HCT116 (cell line): ENCODE measurements around the gene DENND2A. TPM values are rescaled to one million over a fixed set of nuclear protein-coding genes. Genes with fewer than 3 reads are reported as not detected.

Experiments
- ATAC-seq: fragments of 200-7000 bp; cut with Tn5 transposase; 2 replicates; pipeline ENCODE4 v1.9.1; 2020; ENCODE audit warnings: mild to moderate bottlenecking, moderate library complexity
- BruUV-seq: library from RNA; stranded (reverse); fragments of 400-500 nt; replicated peaks from 2 replicates; lab custom pipeline; 2021; lab: Mats Ljungman, UMichigan
- CTCF ChIA-PET: fragments of 300-600 bp; sonication (Branson Sonifier 250); formaldehyde crosslinking; loops from one replicate; lab custom pipeline; 2021; ENCODE audit warnings: antibody characterized with exemption; lab: Charles Lee
- POLR2A ChIA-PET: fragments of 300-600, 350-600 bp; sonication (Branson Sonifier 250); formaldehyde crosslinking; loops from one replicate; lab custom pipeline; 2021; ENCODE audit warnings: antibody characterized with exemption; lab: Charles Lee
- RAD21 ChIA-PET, 2 experiments: fragments of 300-600 bp; sonication (Branson Sonifier 250); formaldehyde crosslinking; loops; one replicate each; lab custom pipeline; 2023; ENCODE audit warnings: low total read pairs in 2 of 2; ENCODE audit not compliant: uncharacterized antibody in 2 of 2, unreplicated experiment in 2 of 2, low non-redundant PET in 1 of 2; lab: Charles Lee
- DNase-seq: peaks from one replicate; pipeline ENCODE4 v3.0.0-alpha.2; 2010; ENCODE audit warnings: low read depth, low spot score
- H2AFZ ChIP-seq: fragments of 200-600 bp; shearing (Covaris generic), sonication (generic); 2 replicates; pipeline ENCODE4 v1.6.1; 2017; ENCODE audit warnings: low read depth, mixed run types, mixed read lengths, antibody characterized with exemption, low read length; ENCODE audit not compliant: poor library complexity, severe bottlenecking
- H3K27ac ChIP-seq: 2 replicates; pipeline ENCODE4 v1.5.1; 2012; ENCODE audit warnings: low read depth, low read length
- H3K27me3 ChIP-seq: fragments of 200-600 bp; sonication (generic); 2 replicates; pipeline ENCODE4 v1.6.1; 2016; ENCODE audit warnings: mixed run types, low read length, mixed read lengths; ENCODE audit not compliant: insufficient read depth
- H3K36me3 ChIP-seq, 2 experiments: fragments of 200-500 bp in 1 of 2; fragments of 200-600 bp in 1 of 2; sonication (Bioruptor generic) in 1 of 2; sonication (generic) in 1 of 2; 2 replicates each; pipeline versions ENCODE4 v1.5.1 to v1.6.1; 2014 to 2016; ENCODE audit warnings: low read length in 2 of 2, inconsistent platforms in 1 of 2, mixed read lengths in 1 of 2, mixed run types in 1 of 2; ENCODE audit not compliant: insufficient read depth in 2 of 2, control insufficient read depth in 1 of 2
- H3K4me1 ChIP-seq, 2 experiments: fragments of 200-600 bp in 1 of 2; sonication (generic) in 1 of 2; 2 replicates each; pipeline versions ENCODE4 v1.5.1 to v1.6.1; 2012 to 2017; ENCODE audit warnings: low read length in 2 of 2, inconsistent platforms in 1 of 2, mild to moderate bottlenecking in 1 of 2, mixed read lengths in 1 of 2, mixed run types in 1 of 2, moderate library complexity in 1 of 2; ENCODE audit not compliant: insufficient read depth in 2 of 2, control insufficient read depth in 1 of 2
- H3K4me2 ChIP-seq: fragments of 200-600 bp; sonication (generic); 2 replicates; pipeline ENCODE4 v1.6.1; 2017; ENCODE audit warnings: mixed run types, low read length, mixed read lengths
- H3K4me3 ChIP-seq, 2 experiments: fragments of 200-600 bp in 1 of 2; sonication (generic) in 1 of 2; replicated peaks in 1 of 2; 2 replicates each; pipeline ENCODE4 v1.5.1; 2011 to 2016; ENCODE audit warnings: low read length in 2 of 2, control low read depth in 1 of 2, low read depth in 1 of 2, mild to moderate bottlenecking in 1 of 2, mixed read lengths in 1 of 2, mixed run types in 1 of 2
- H3K79me2 ChIP-seq: fragments of 200-600 bp; sonication (generic); 2 replicates; pipeline ENCODE4 v1.6.1; 2017; ENCODE audit warnings: mild to moderate bottlenecking, mixed run types, low read length, moderate library complexity, mixed read lengths; ENCODE audit not compliant: insufficient read depth
- H3K9ac ChIP-seq: fragments of 200-600 bp; sonication (generic); 2 replicates; pipeline ENCODE4 v1.6.1; 2016; ENCODE audit warnings: low read length, mixed read lengths
- H3K9me2 ChIP-seq: fragments of 200-600 bp; sonication (generic), shearing (Covaris generic); 2 replicates; pipeline ENCODE4 v1.6.1; 2017; ENCODE audit warnings: mixed run types, mild to moderate bottlenecking, moderate library complexity; ENCODE audit not compliant: insufficient read depth
- H3K9me3 ChIP-seq, 2 experiments: fragments of 200-500 bp in 1 of 2; fragments of 200-600 bp in 1 of 2; sonication (Bioruptor generic) in 1 of 2; sonication (generic) in 1 of 2; 2 replicates each; pipeline ENCODE4 v1.6.1; 2014 to 2017; ENCODE audit warnings: low read length in 2 of 2, mixed read lengths in 2 of 2, inconsistent platforms in 1 of 2, low read depth in 1 of 2, mild to moderate bottlenecking in 1 of 2, mixed run types in 1 of 2, moderate library complexity in 1 of 2; ENCODE audit not compliant: control insufficient read depth in 1 of 2, insufficient read depth in 1 of 2
- H4K20me1 ChIP-seq: fragments of 200-600 bp; sonication (generic), shearing (Covaris generic); 2 replicates; pipeline ENCODE4 v1.6.1; 2017; ENCODE audit warnings: mixed run types, mild to moderate bottlenecking, moderate library complexity; ENCODE audit not compliant: insufficient read depth
- ATF3 ChIP-seq: IDR thresholded peaks from 2 replicates; pipeline ENCODE4 v1.6.1; 2012
- CTCF ChIP-seq, 3 experiments: fragments of 200-600 bp in 1 of 3; sonication (generic) in 1 of 3; IDR thresholded peaks in 2 of 3; conservative IDR thresholded peaks in 1 of 3; 2 replicates each; pipeline ENCODE4 v1.5.1; 2012 to 2017; ENCODE audit warnings: low read depth in 2 of 3, low read length in 2 of 3, antibody characterized with exemption in 1 of 3, borderline replicate concordance in 1 of 3, control low read depth in 1 of 3, mild to moderate bottlenecking in 1 of 3, mixed read lengths in 1 of 3, mixed run types in 1 of 3, moderate library complexity in 1 of 3; ENCODE audit not compliant: insufficient read depth in 1 of 3
- EGR1 ChIP-seq: IDR thresholded peaks from 2 replicates; pipeline ENCODE4 v1.6.1; 2012; ENCODE audit warnings: low read depth
- ELF1 ChIP-seq: IDR thresholded peaks from 2 replicates; pipeline ENCODE4 v1.6.1; 2012; ENCODE audit warnings: low read depth, borderline replicate concordance
- EZH2phosphoT487 ChIP-seq: fragments of 200-600 bp; IDR thresholded peaks from 2 replicates; pipeline ENCODE4 v1.6.1; 2018; ENCODE audit warnings: antibody characterized with exemption, borderline replicate concordance
- RAD21 ChIP-seq: IDR thresholded peaks from 2 replicates; pipeline ENCODE4 v1.6.1; 2012; ENCODE audit warnings: low read depth, mild to moderate bottlenecking
- SIN3A ChIP-seq: IDR thresholded peaks from 2 replicates; pipeline ENCODE4 v1.6.1; 2012; ENCODE audit warnings: low read depth
- SP1 ChIP-seq: IDR thresholded peaks from 2 replicates; pipeline ENCODE4 v1.6.1; 2012; ENCODE audit warnings: low read depth
- YY1 ChIP-seq: IDR thresholded peaks from 2 replicates; pipeline ENCODE4 v1.6.1; 2011; ENCODE audit warnings: low read length, low read depth, moderate library complexity, mild to moderate bottlenecking; ENCODE audit not compliant: insufficient replicate concordance; ENCODE audit errors: extremely low read depth
- intact Hi-C: fragments of 100-400 bp; cut with micrococcal nuclease; formaldehyde crosslinking; loops from 2 replicates; pipeline ENCODE4 v1.10.0; 2022
- total RNA-seq: library from RNA; stranded (reverse); gene quantifications from one replicate; pipeline ENCODE4 v1.2.1, GENCODE V29; 2021; ENCODE audit not compliant: unreplicated experiment

The DENND2A gene
- total RNA-seq, 1 experiment from 2014 or later, result 0.12 TPM

GRCh38 chr7:140478246-140479061 is 162.2 kb downstream of the DENND2A start (continued):
- TF ChIP-seq YY1, result no peak

GRCh38 chr7:140476698-140477261 is 163.8 kb downstream of the DENND2A start:
- Histone ChIP-seq H3K4me3 (no peak overlapping the region), H3K4me1 (peaks cover 8 to 15% of the 10 kb centered on the region in 2 experiments; a peak in 2 of 4 replicates), H3K27ac (no peak overlapping the region), H3K36me3 (no peaks in the 10 kb centered on the region; a peak in 1 of 4 replicates), H4K20me1 (no peaks in the 10 kb centered on the region), H2AFZ (no peak overlapping the region), H3K9me3 (no peaks in the 10 kb centered on the region), H3K27me3 (no peaks in the 10 kb centered on the region), H3K9ac (no peak overlapping the region), H3K79me2 (peaks cover 70% of the 10 kb centered on the region), H3K4me2 (peak overlapping the region; percentile 75; the same call in 1 of the 2 replicates), H3K9me2 (no peaks in the 10 kb centered on the region)
- POLR2A ChIA-PET, result no interaction called here
- CTCF ChIA-PET, result interaction anchor here (0.9 to 1.2 kb wide), 4 partner anchors 16 to 177 kb away, joined by 3 to 5 read pairs (median 4); no protein-coding TSS in a partner anchor
- no TSS peak for BruUV-seq
- RAD21 ChIA-PET, result no interaction called here
- no peak for TF ChIP-seq ELF1
- TF ChIP-seq SIN3A, result no peak
- ATAC-seq (no peak), DNase-seq (no peak)
- intact Hi-C loops, result loop anchor here (5.0 to 10.0 kb wide), 2 partner anchors 302 to 536 kb away; partner anchors contain the start of genes KDM7A and MRPS33

DNA sequence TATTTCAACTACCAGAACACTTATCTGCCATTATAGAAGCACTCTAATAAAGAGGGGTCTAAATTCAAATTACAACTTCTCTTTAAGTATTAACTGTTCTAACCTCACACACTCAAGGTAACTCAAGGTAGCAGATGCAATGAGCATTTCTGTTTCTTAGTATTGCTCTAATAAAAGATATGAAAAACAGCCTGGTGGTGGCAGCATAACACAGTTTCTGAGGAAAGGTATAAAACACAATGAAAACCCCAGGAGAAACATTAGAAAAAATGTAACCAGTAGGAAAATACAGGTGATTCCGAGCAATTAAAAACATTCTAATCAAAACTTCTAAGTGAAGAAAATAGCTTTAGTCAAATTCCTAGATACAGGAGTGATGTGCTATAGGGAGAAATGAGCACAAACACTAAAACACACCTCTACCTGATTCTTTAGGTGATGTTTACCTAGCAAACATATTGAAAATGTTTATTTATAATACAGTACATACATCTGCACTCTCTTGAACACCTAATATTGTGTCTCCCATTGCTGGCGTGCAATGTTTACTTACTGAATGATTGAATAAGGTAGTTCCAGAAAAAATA is 164.8 kb downstream of the DENND2A start:
- ATAC-seq (no peak), DNase-seq (peak; percentile 31)
- Histone ChIP-seq H3K9ac (no peak overlapping the region), H3K27me3 (no peaks in the 10 kb centered on the region), H3K4me2 (no peak overlapping the region), H3K4me1 (peaks cover 8 to 15% of the 10 kb centered on the region in 2 experiments; a peak in 2 of 4 replicates), H3K4me3 (no peak overlapping the region), H3K9me2 (no peaks in the 10 kb centered on the region), H2AFZ (no peak overlapping the region), H3K79me2 (peaks cover 78% of the 10 kb centered on the region), H3K9me3 (no peaks in the 10 kb centered on the region), H3K36me3 (no peaks in the 10 kb centered on the region; a peak in 1 of 4 replicates), H3K27ac (no peak overlapping the region), H4K20me1 (no peaks in the 10 kb centered on the region)
- no TSS peak for BruUV-seq
- POLR2A ChIA-PET, result no interaction called here
- CTCF ChIA-PET, result interaction anchor here (1.2 kb wide), 1 partner anchor 177 kb away, joined by 4 read pairs; no protein-coding TSS in a partner anchor
- intact Hi-C loops, result loop anchor here (2.0 to 10.0 kb wide), 3 partner anchors 177 to 536 kb away; partner anchors contain the start of genes KDM7A and MRPS33
- RAD21 ChIA-PET, result no interaction called here
- TF ChIP-seq CTCF (IDR thresholded peaks at IDR 0.05 in 2 of 3, conservative IDR thresholded peaks at IDR 0.05 in 1 of 3; ENCODE audit: borderline replicate concordance in 1 of 3, insufficient read depth in 1 of 3, low read depth in 2 of 3, low read length in 2 of 3), result peak; percentile 38 to 77 (median 68); a peak in 5 of 6 replicates
- TF ChIP-seq SP1, result no peak
- TF ChIP-seq EGR1, result no peak
- TF ChIP-seq RAD21, result peak; percentile 71
- no peak for TF ChIP-seq ATF3
- TF ChIP-seq EZH2phosphoT487, result no peak
